PC-9 (cell line): ENCODE measurements around the gene CPA4. TPM values are rescaled to one million over a fixed set of nuclear protein-coding genes. Genes with fewer than 3 reads are reported as not detected.

Source experiments
- BruUV-seq: library from RNA; stranded (reverse); fragments of 400-500 nt; replicated peaks from 2 replicates; lab custom pipeline; 2021; lab: Mats Ljungman, UMichigan
- CTCF ChIA-PET: fragments of 300-600 bp; sonication (Branson Sonifier 250); formaldehyde crosslinking; loops from one replicate; lab custom pipeline; 2022; ENCODE audit warnings: antibody characterized with exemption; lab: Charles Lee
- POLR2A ChIA-PET: fragments of 300-600 bp; sonication (Branson Sonifier 250); formaldehyde crosslinking; loops from one replicate; lab custom pipeline; 2022; ENCODE audit warnings: antibody characterized with exemption; ENCODE audit not compliant: unreplicated experiment; lab: Charles Lee
- DNase-seq, 2 experiments: peaks; one replicate each; pipeline versions ENCODE4 v3.0.0 to v3.0.0-alpha.2; 2015 to 2022; ENCODE audit warnings: mixed read lengths in 1 of 2
- H2AFZ ChIP-seq: fragments of 200-600 bp; sonication (generic); 2 replicates; pipeline ENCODE4 v1.8.1; 2017; ENCODE audit warnings: antibody characterized with exemption
- H3F3A ChIP-seq: fragments of 200-600 bp; sonication (generic); 2 replicates; pipeline ENCODE4 v1.8.1; 2017; ENCODE audit warnings: antibody characterized with exemption, mild to moderate bottlenecking, low read depth; ENCODE audit not compliant: insufficient read depth
- H3K27ac ChIP-seq: fragments of 200-600 bp; sonication (generic); 2 replicates; pipeline ENCODE4 v1.6.1; 2016; ENCODE audit warnings: mixed run types
- H3K27me3 ChIP-seq: fragments of 200-600 bp; sonication (generic); 2 replicates; pipeline ENCODE4 v1.6.1; 2016; ENCODE audit warnings: low read depth, mixed run types; ENCODE audit not compliant: insufficient read depth
- H3K36me3 ChIP-seq: fragments of 200-600 bp; sonication (generic); 2 replicates; pipeline ENCODE4 v1.6.1; 2016; ENCODE audit warnings: low read depth, mixed run types
- H3K4me1 ChIP-seq: fragments of 200-600 bp; sonication (generic); replicated peaks from 2 replicates; pipeline ENCODE4 v1.6.1; 2016; ENCODE audit warnings: mixed run types; ENCODE audit not compliant: insufficient read depth
- H3K4me2 ChIP-seq: fragments of 200-600 bp; sonication (generic); 2 replicates; pipeline ENCODE4 v1.6.1; 2017; ENCODE audit warnings: mixed run types
- H3K4me3 ChIP-seq: fragments of 200-600 bp; sonication (generic); 2 replicates; pipeline ENCODE4 v1.6.1; 2016; ENCODE audit warnings: mixed run types
- H3K79me2 ChIP-seq: fragments of 200-600 bp; sonication (generic); 2 replicates; pipeline ENCODE4 v1.6.1; 2017; ENCODE audit warnings: low read depth, mixed run types
- H3K9me2 ChIP-seq: fragments of 200-600 bp; sonication (generic); 2 replicates; pipeline ENCODE4 v1.8.1; 2017; ENCODE audit warnings: mild to moderate bottlenecking; ENCODE audit not compliant: insufficient read depth
- H3K9me3 ChIP-seq: fragments of 200-600 bp; sonication (generic); 2 replicates; pipeline ENCODE4 v1.8.1; 2016; ENCODE audit warnings: low read depth; ENCODE audit not compliant: insufficient read depth
- H4K20me1 ChIP-seq: fragments of 200-600 bp; sonication (generic); 2 replicates; pipeline ENCODE4 v1.8.1; 2017; ENCODE audit not compliant: insufficient read depth
- CTCF ChIP-seq: fragments of 200-600 bp; sonication (generic); conservative IDR thresholded peaks from 2 replicates; pipeline ENCODE4 v1.6.1; 2017; ENCODE audit warnings: mixed run types, antibody characterized with exemption, mild to moderate bottlenecking, moderate library complexity
- EZH2 ChIP-seq: fragments of 200-600 bp; sonication (generic); IDR thresholded peaks from 2 replicates; pipeline ENCODE4 v1.8.0; 2017; ENCODE audit warnings: antibody characterized with exemption, low read depth
- intact Hi-C: fragments of 100-400 bp; cut with micrococcal nuclease; formaldehyde crosslinking; loops from one replicate; pipeline ENCODE4 v1.10.0; 2022; ENCODE audit not compliant: unreplicated experiment
- total RNA-seq: library from RNA; stranded (reverse); gene quantifications from 2 replicates; pipeline ENCODE4 v1.2.3, GENCODE V29; 2021

The CPA4 gene
- total RNA-seq, 1 experiment from 2014 or later: 9.8 TPM

DNA sequence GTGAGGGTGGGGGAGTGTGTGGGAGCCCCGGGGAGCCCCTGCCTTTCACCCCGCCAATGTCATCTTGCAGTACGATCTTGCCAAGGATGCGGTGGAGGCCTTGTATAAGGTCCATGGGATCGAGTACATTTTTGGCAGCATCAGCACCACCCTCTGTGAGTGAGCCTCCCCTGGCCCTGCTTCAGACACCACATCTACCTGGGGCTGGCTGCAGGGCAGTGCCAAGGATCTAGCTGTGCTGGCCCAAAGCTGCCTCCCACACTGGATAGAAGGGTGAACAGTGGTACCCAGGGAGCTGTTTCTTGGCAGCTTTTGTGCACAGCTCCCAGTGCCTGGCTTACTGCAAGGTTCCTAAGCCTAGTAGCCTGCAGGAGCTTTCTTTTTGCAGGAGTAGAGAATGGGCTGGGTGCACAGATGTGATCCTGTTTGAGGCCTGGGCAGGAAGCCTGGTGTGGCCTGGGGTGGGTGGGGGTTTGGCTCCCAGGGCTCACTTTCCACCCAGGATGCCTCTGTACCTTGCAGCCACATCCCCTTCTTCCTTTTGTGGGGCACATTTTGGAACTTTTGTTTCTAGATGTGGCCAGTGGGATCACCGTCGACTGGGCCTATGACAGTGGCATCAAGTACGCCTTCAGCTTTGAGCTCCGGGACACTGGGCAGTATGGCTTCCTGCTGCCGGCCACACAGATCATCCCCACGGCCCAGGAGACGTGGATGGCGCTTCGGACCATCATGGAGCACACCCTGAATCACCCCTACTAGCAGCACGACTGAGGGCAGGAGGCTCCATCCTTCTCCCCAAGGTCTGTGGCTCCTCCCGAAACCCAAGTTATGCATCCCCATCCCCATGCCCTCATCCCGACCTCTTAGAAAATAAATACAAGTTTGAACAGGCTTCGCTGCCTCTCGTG lies 75.1 kb downstream of the CPA4 start:
- H2AFZ ChIP-seq: no peak overlapping the region
- no peaks in the 10 kb centered on the region for H3K9me3 ChIP-seq
- no peaks in the 10 kb centered on the region for H3K27me3 ChIP-seq
- H3K9me2 ChIP-seq: no peaks in the 10 kb centered on the region
- no peak overlapping the region for H3K4me3 ChIP-seq
- ChIA-PET CTCF (no interaction called here), POLR2A (no interaction called here)
- H3K36me3 ChIP-seq: no peaks in the 10 kb centered on the region
- no peaks in the 10 kb centered on the region for H4K20me1 ChIP-seq
- no peak overlapping the region for H3K27ac ChIP-seq
- intact Hi-C loops: no loop called here
- H3K4me1 ChIP-seq: peaks cover 43% of the 10 kb centered on the region
- H3K79me2 ChIP-seq: no peaks in the 10 kb centered on the region
- BruUV-seq: no TSS peak
- H3K4me2 ChIP-seq: no peak overlapping the region
- peaks cover 19% of the 10 kb centered on the region; the same call in 1 of the 2 replicates for H3F3A ChIP-seq
- no peak for DNase-seq
- TF ChIP-seq EZH2: no peak
- no peak for TF ChIP-seq CTCF

- peaks cover 8% of the 10 kb centered on the region; the same call in 1 of the 2 replicates for H3F3A ChIP-seq
- H3K36me3 ChIP-seq: no peaks in the 10 kb centered on the region
- ChIA-PET CTCF (no interaction called here), POLR2A (no interaction called here)
- H3K9me3 ChIP-seq: no peaks in the 10 kb centered on the region
- intact Hi-C loops: no loop called here
- no peaks in the 10 kb centered on the region for H3K27me3 ChIP-seq
- H3K4me1 ChIP-seq: peaks cover 32% of the 10 kb centered on the region
- no peak overlapping the region for H3K4me2 ChIP-seq
- DNase-seq: no peak
- TF ChIP-seq CTCF: no peak
- no peak for TF ChIP-seq EZH2
- no peak overlapping the region for H3K4me3 ChIP-seq
- no peaks in the 10 kb centered on the region for H3K79me2 ChIP-seq
- H3K27ac ChIP-seq: no peak overlapping the region
- H3K9me2 ChIP-seq: no peaks in the 10 kb centered on the region
- no peaks in the 10 kb centered on the region for H4K20me1 ChIP-seq
- BruUV-seq: no TSS peak
- H2AFZ ChIP-seq: no peak overlapping the region
These were observed 76.2 kb downstream of the CPA4 start for GRCh38 chr7:130369110-130369711.

DNA sequence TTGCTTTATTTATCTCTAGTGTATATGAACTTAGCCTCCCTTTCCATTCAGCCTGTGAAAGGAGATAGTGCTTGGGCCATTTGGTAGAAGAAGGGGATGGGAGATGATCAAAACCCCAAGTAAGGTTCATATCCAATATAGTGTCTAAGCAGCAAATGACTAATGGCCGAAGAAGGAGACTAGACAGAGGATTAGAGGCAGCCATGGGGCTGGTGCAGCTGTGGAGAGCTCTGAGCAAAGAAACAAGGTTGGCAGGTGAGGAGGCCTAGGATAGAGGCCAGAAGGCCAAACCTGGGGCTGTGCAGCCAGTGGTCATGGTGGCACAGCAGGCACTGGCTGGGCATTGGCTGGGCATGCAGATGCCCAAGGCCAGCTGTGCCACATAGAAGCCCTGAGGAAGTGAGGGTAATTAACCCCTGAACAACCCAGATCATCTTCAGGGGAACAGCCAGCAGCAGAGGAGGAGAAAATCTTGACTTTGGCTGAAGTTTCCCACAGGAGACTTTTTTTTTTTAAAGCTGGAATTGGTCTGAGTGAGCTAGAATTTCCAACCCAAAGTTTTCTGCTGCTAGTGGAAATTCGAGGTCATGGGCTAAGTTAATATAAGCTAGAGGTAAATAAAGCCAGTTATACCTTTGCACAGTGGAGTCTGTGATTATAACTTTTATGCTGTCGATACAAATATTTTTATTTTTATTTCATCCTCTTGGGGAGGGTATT lies 77.0 kb downstream of the CPA4 start:
- BruUV-seq: no TSS peak
- ChIA-PET POLR2A (no interaction called here), CTCF (no interaction called here)
- Histone ChIP-seq H3K79me2 (no peaks in the 10 kb centered on the region), H4K20me1 (no peaks in the 10 kb centered on the region), H3K4me1 (peaks cover 29% of the 10 kb centered on the region), H3K36me3 (no peaks in the 10 kb centered on the region), H3K9me3 (no peaks in the 10 kb centered on the region), H3K9me2 (no peaks in the 10 kb centered on the region), H3K27me3 (no peaks in the 10 kb centered on the region), H3K27ac (no peak overlapping the region), H3K4me3 (no peak overlapping the region), H3F3A (peaks cover 6% of the 10 kb centered on the region; the same call in 1 of the 2 replicates), H3K4me2 (no peak overlapping the region), H2AFZ (no peak overlapping the region)
- intact Hi-C loops: no loop called here
- DNase-seq: no peak
- TF ChIP-seq EZH2 (no peak), CTCF (no peak)
